ENCODE results near the gene IGF2R.

IGF2R gene

DNA sequence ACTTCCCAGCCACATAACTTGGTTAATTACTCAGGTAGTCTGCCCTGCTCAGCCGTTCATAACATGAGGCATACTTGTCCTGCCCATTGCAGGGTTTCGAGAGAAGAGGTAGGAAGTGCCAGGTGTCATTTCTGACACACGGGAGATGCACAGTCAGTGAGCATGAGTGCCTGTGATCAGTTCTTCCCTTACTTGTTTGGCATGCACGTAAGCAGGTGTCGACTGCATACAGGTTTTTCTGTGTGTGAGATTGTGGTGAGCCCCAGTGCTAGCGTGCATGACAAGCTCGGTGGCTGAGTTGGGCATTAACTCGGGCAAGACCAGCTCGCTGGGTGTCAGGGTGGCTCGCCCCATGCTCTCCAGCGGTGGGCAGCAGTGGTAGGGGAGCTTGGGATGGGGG lies 101.5 kb downstream of the IGF2R start:
- no peak for DNase-seq (ENCODE audit: extremely low read depth in 1 of 2, low read depth in 1 of 2)

GRCh38 chr6:160070831-160071230 lies 101.9 kb downstream of the IGF2R start:
- no peak for DNase-seq (ENCODE audit: extremely low read depth in 1 of 2, low read depth in 1 of 2)

DNA sequence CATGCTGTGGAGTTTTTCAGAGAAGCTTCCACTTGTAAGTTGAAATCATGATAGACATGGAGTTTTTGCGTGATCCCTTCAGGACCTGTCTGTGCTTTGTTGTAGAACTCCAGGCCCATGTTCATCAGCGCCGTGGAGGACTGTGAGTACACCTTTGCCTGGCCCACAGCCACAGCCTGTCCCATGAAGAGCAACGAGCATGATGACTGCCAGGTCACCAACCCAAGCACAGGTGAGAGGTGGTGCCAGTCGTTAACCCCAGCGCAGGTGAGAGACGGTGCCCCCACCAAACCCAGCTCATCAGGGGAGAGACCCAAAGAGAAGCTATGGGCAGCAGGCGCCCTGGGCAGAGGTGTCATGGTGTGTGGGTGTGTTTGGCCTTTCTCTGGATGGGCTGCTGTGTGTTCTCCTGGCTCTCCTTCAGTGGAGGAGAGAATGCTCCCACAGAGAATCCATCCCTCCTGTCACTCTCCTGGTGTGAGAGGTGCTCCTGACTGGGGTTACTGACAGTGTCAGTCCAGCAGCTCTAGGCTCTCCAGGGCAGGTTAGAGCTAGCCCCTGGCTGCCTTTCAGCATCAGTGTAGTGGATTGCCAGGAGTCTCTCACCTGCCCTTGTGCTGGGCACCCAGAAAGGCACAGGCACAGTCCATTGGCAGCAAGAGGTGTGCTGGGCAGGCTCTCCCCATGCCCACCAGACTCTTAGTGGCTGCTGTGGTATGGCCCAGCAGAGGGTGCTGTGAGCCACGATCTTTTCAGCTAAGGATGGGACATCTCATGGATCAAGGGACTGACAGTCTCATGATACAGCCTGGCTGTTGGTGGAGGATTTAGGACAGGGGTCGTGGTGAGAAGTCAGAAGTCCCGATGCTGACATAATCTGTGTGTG lies 103.2 kb downstream of the IGF2R start:
- no peak for DNase-seq (ENCODE audit: extremely low read depth in 1 of 2, low read depth in 1 of 2)

DNA sequence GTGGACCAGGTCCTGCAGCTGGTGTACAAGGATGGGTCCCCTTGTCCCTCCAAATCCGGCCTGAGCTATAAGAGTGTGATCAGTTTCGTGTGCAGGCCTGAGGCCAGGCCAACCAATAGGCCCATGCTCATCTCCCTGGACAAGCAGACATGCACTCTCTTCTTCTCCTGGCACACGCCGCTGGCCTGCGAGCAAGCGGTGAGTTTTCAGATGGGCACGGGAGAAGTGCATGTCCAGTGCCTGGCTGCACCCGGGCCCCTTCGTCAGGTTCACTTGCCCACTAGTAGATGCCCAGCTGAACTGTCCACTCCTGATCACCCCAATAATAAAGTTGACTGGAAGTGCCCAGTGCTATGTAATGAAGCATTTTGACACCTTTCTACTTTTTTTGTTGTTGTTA lies 104.4 kb downstream of the IGF2R start:
- no peak for DNase-seq (ENCODE audit: extremely low read depth in 1 of 2, low read depth in 1 of 2)

- no peak for DNase-seq (ENCODE audit: extremely low read depth in 1 of 2, low read depth in 1 of 2)
Measured at GRCh38 chr6:160076009-160076408, 107.1 kb downstream of the IGF2R start.

DNA sequence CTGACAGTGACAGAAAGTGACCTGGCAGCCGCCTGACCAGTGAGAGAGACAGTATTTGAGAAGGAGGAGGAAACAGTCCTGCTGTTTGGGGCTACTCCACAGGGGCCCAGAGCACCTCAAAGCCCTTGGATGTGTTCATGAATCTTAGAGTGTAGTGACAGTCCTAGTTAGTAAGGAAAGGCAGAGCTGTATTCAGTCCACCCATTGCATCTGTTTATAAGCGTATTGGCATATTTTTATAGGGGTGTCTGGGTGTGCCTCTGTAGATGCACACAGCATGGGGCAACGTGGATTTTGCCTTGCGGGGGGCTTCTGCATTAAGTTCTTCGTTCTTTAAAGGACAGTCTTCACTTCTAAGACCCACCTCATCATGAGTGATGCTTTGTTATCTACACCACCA lies 108.1 kb downstream of the IGF2R start:
- no peak for DNase-seq (ENCODE audit: extremely low read depth in 1 of 2, low read depth in 1 of 2)

- DNase-seq (ENCODE audit: extremely low read depth in 1 of 2, low read depth in 1 of 2) = no peak
Measured at GRCh38 chr6:160077526-160077925, 108.6 kb downstream of the IGF2R start.

DNA sequence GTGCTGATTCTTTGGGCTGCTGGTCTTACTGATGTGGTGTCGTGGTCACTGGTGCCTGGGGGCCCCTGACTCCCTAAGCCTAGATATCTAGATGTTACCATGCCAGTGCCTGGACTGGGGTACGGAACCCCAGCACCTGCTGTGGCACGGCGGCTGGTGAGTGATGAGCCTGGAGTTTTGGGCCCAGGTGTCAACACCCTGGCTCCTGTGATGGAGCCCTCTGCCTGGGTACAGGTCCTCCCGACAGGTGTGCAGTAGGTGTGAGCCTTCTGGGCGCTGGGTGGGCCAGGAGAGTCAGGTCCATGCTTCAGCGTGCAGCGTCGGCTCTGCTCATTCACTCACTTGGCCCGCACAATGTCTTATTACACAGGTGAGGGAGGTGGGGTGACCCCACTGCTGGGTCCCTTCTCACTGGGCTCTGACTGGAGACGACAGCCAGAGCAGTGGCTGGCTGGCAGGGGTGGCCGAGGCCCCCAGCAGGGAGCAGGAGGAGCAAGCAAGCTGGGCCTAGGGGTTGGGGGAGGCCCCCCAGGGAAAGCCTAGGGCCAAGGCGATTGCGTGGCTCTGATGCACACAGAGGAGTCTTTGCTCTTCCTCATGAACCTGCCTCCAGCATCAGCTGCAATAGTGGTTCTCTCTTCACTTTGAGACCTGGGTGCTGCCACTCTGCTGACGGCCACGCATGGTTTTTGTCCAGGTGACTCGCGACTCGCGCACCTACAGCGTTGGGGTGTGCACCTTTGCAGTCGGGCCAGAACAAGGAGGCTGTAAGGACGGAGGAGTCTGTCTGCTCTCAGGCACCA lies 110.2 kb downstream of the IGF2R start:
- no peak for DNase-seq (ENCODE audit: extremely low read depth in 1 of 2, low read depth in 1 of 2)

GRCh38 chr6:160079686-160080043 lies 110.8 kb downstream of the IGF2R start:
- no peak for DNase-seq (ENCODE audit: extremely low read depth in 1 of 2, low read depth in 1 of 2)

DNA sequence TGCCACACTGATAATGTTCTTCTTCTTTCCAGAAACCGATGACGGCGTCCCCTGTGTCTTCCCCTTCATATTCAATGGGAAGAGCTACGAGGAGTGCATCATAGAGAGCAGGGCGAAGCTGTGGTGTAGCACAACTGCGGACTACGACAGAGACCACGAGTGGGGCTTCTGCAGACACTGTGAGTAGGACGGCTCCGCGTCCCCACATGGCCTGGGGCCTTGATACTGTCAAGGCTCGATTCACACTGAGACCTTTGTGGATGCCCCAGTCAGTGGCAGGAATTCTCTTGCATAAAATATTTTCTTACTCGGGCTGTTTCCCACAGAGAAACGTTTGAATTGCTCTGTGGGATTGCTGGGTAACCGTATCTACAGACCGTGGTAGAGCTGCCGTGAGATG lies 111.2 kb downstream of the IGF2R start:
- no peak for DNase-seq (ENCODE audit: extremely low read depth in 1 of 2, low read depth in 1 of 2)

DNA sequence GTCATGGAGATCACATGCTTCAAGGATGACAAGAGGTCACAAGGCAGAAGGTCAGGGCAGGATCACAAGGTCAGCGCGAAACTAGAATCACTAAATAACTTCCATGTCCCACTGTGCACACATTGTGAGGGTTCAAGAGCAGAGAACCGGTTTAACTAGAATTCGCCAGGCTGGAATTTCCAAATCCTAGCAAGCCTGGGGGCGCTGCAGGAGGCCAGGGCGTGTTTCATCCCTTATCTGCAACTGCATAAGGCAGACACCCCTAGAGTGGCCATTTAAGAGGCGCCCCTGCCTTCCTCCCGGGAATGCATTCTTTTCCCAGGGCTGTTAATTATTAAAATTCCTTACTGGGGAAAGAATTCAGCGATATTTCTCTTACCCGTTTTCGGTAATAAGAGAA lies 112.5 kb downstream of the IGF2R start:
- DNase-seq (ENCODE audit: extremely low read depth in 1 of 2, low read depth in 1 of 2) = no peak

- no peak for DNase-seq (ENCODE audit: extremely low read depth in 1 of 2, low read depth in 1 of 2)
Measured at GRCh38 chr6:160082627-160083026, 113.7 kb downstream of the IGF2R start.

- DNase-seq (ENCODE audit: extremely low read depth in 1 of 2, low read depth in 1 of 2) = no peak
Measured at GRCh38 chr6:160084198-160084776, 115.4 kb downstream of the IGF2R start.

DNA sequence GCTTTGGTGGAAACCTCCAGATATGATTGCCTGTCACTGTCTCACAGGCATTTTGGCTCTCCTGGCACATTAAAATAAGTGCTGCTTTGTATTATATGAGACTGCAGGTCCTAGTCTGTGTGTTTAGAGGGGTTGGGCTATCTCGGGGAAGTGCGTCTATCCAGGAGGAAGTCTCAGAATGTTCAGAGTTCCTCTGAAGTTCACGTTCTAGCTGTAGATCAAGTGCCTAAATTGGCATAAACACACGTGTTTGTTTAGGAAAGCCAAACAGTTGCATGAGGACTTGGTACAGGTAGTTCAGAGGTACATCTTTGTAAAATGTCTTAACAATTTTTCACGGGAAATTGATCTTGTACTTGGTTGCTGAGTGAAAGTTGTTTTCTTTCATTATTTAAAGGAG lies 116.3 kb downstream of the IGF2R start:
- DNase-seq (ENCODE audit: extremely low read depth in 1 of 2, low read depth in 1 of 2) = no peak

DNA sequence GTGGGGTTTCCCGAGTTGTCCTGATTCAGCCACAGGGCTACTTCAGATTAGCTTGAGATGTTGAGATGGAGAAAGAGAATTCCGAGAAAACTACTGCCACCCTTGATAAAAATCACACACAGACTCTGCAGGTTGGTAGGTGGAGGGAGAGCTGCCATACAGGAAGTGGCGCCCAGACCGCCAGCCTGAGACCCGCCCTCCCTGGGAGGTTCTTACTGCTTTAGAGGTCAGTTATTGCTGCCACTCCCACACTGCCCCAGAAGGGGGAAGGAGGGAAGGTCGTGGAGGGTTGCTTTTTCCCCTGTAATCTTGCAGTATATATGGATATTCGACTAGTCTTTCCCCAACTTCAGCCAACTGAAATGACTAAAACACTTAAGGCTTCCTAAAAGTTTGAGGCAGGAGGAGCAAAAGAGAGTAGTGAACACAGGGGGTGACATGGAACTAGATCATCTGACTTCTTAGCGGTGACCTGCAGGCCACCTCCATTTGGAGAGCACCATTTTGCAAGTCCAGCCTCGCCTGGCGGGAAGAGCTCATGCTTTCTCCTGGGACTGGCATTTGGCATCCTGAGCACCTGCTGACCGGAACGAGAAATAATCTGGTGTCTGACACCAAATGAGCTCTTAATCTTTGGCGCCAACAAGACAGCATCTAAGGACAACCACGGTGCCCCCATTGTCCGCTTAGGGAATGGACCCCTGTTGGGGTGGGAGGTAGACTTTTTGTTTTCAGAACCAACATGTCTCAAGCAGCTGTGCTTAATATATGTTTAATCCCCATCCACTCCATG lies 117.0 kb downstream of the IGF2R start:
- DNase-seq (ENCODE audit: extremely low read depth in 1 of 2, low read depth in 1 of 2) = no peak

- no peak for DNase-seq (ENCODE audit: extremely low read depth in 1 of 2, low read depth in 1 of 2)
Measured at GRCh38 chr6:160086754-160087153, 117.9 kb downstream of the IGF2R start.

DNA sequence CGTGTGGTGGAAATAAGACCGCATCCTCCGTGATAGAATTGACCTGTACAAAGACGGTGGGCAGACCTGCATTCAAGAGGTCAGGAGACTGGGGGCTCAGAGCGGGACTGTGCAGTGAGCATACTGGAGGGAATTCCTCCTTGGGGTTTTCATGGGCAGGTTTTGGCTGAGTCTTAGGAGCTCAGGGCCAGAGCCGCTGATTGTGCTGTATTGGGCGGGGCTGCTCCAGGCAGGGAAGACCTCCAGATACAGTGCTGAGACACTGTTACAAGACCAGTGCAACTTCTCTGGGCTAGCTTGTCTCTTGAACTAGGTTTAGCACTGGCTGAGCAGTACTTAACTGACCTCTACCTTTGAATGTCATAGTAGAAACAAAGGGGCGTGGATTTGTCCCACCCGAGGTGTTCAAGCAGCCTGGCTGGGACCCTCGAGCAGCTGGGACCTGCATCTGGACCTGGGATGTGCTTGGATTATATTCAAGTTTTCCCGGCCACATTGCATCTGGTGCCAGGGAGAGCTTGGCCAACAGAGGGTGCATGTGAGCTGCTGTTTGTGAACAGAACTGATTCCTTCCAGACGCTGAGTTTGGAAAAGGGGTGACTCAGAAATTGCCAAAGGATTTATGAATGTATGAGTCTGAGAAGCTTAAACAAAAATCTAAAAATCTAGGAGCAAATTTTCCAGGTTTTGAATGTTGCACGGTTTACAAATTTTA lies 119.3 kb downstream of the IGF2R start:
- no peak for DNase-seq (ENCODE audit: extremely low read depth in 1 of 2, low read depth in 1 of 2)

- DNase-seq (ENCODE audit: extremely low read depth in 1 of 2, low read depth in 1 of 2) = no peak
Measured at GRCh38 chr6:160088784-160089533, 120.1 kb downstream of the IGF2R start.

DNA sequence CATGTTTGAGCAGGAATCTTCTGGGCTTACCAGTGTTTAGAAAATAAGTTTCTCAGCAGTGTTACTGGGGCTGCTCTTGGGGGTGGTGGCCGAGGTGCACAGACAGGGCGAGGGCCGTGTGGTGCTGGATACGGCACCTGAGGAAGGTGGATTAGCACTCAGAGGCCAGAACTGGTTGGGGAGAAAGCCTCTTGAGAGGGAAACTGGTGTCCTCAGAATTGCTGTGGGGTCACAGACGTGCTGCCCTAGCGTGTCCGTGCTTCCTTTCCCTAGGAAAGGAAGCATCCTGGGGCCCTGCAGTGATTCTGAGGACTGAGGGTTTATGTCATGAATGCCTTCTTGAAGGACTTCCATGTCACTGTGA lies 120.6 kb downstream of the IGF2R start:
- no peak for DNase-seq (ENCODE audit: extremely low read depth in 1 of 2, low read depth in 1 of 2)

All from activated CD8-positive, alpha-beta memory T cell treated with anti-CD3 and anti-CD28 coated beads for 1 hour (primary cell).